Caco-2 (cell line): ENCODE measurements around the gene USP25. TPM values are rescaled to one million over a fixed set of nuclear protein-coding genes. Genes with fewer than 3 reads are reported as not detected.

Experiments used
- BruUV-seq: library from RNA; stranded (reverse); fragments of 400-500 nt; replicated peaks from 2 replicates; lab custom pipeline; 2021; lab: Mats Ljungman, UMichigan
- CTCF ChIA-PET: fragments of 300-600 bp; sonication (Branson Sonifier 250); formaldehyde crosslinking; loops from one replicate; lab custom pipeline; 2022; ENCODE audit warnings: antibody characterized with exemption; lab: Charles Lee
- POLR2A ChIA-PET: fragments of 300-600 bp; sonication (Branson Sonifier 250); formaldehyde crosslinking; loops from one replicate; lab custom pipeline; 2022; ENCODE audit warnings: antibody characterized with exemption; lab: Charles Lee
- DNase-seq, 2 experiments: peaks; one replicate each; pipeline versions ENCODE4 v3.0.0 to v3.0.0-alpha.2; 2020 to 2022
- H3K27me3 ChIP-seq: replicated peaks from 2 replicates; pipeline ENCODE4 v1.6.0; 2011; ENCODE audit warnings: low read length; ENCODE audit not compliant: control insufficient read depth, insufficient read depth
- H3K36me3 ChIP-seq: 2 replicates; pipeline ENCODE4 v1.5.1; 2011; ENCODE audit warnings: low read length; ENCODE audit not compliant: control insufficient read depth, insufficient read depth
- H3K4me1 ChIP-seq: fragments of 250-450 bp; sonication (Bioruptor Pico); 2 replicates; pipeline ENCODE4 v1.5.1; 2020; ENCODE audit warnings: mild to moderate bottlenecking
- H3K4me3 ChIP-seq: 2 replicates; pipeline ENCODE4 v1.5.1; 2011; ENCODE audit warnings: low read depth, mild to moderate bottlenecking, control low read depth, low read length
- H3K9me3 ChIP-seq: fragments of 250-450 bp; sonication (Bioruptor Pico); 2 replicates; pipeline ENCODE4 v1.5.1; 2020; ENCODE audit warnings: mild to moderate bottlenecking, moderate library complexity
- H3K27ac Mint-ChIP-seq: one replicate; pipeline ENCODE4 v1.8.0; 2022; ENCODE audit warnings: mixed read lengths; ENCODE audit not compliant: unreplicated experiment
- H3K27me3 Mint-ChIP-seq: one replicate; pipeline ENCODE4 v1.8.0; 2022; ENCODE audit warnings: mixed read lengths; ENCODE audit not compliant: insufficient read depth, unreplicated experiment
- H3K36me3 Mint-ChIP-seq: one replicate; pipeline ENCODE4 v1.8.0; 2022; ENCODE audit warnings: mild to moderate bottlenecking, mixed read lengths; ENCODE audit not compliant: insufficient read depth, unreplicated experiment
- H3K4me1 Mint-ChIP-seq: one replicate; pipeline ENCODE4 v1.8.0; 2022; ENCODE audit warnings: low read depth, mixed read lengths; ENCODE audit not compliant: unreplicated experiment
- H3K4me3 Mint-ChIP-seq: one replicate; pipeline ENCODE4 v1.8.0; 2022; ENCODE audit warnings: mild to moderate bottlenecking, moderate library complexity, mixed read lengths; ENCODE audit not compliant: unreplicated experiment
- H3K9me3 Mint-ChIP-seq: one replicate; pipeline ENCODE4 v1.8.0; 2022; ENCODE audit warnings: mixed read lengths; ENCODE audit not compliant: unreplicated experiment
- intact Hi-C: fragments of 100-400 bp; cut with micrococcal nuclease; formaldehyde crosslinking; loops from one replicate; pipeline ENCODE4 v1.10.0; 2022; ENCODE audit not compliant: unreplicated experiment
- total RNA-seq: library from RNA; stranded (reverse); gene quantifications from 2 replicates; pipeline ENCODE4 v1.2.3, GENCODE V29; 2022
- TF ChIP-seq, protein P1 (sequence below), 2 experiments: fragments of 200-600 bp in 1 of 2; IDR thresholded peaks; 1 replicate in 1 of 2; 2 replicates in 1 of 2; pipeline versions ENCODE4 v1.5.1 to v1.8.0; 2011 to 2022; ENCODE audit warnings: antibody characterized with exemption in 1 of 2, control low read depth in 1 of 2, inconsistent platforms in 1 of 2, low read depth in 1 of 2, low read length in 1 of 2, mild to moderate bottlenecking in 1 of 2, moderate library complexity in 1 of 2; ENCODE audit not compliant: insufficient read depth in 1 of 2, severe bottlenecking in 1 of 2, unreplicated experiment in 1 of 2

Gene USP25
- total RNA-seq, 1 experiment from 2014 or later: 44.3 TPM

- Mint-ChIP-seq H3K4me3 (no peak overlapping the region), H3K4me1 (no peaks in the 10 kb centered on the region), H3K36me3 (peaks cover 48% of the 10 kb centered on the region), H3K27me3 (no peaks in the 10 kb centered on the region), H3K9me3 (peaks cover 48% of the 10 kb centered on the region), H3K27ac (no peak overlapping the region)
- ChIA-PET CTCF (no interaction called here), POLR2A (no interaction called here)
- Histone ChIP-seq H3K4me1 (no peaks in the 10 kb centered on the region), H3K27me3 (no peaks in the 10 kb centered on the region), H3K4me3 (no peak overlapping the region), H3K9me3 (peaks cover 8% of the 10 kb centered on the region; the same call in 1 of the 2 replicates), H3K36me3 (no peaks in the 10 kb centered on the region)
- no peak for DNase-seq
- intact Hi-C loops: no loop called here
- TF ChIP-seq, protein P1, sequence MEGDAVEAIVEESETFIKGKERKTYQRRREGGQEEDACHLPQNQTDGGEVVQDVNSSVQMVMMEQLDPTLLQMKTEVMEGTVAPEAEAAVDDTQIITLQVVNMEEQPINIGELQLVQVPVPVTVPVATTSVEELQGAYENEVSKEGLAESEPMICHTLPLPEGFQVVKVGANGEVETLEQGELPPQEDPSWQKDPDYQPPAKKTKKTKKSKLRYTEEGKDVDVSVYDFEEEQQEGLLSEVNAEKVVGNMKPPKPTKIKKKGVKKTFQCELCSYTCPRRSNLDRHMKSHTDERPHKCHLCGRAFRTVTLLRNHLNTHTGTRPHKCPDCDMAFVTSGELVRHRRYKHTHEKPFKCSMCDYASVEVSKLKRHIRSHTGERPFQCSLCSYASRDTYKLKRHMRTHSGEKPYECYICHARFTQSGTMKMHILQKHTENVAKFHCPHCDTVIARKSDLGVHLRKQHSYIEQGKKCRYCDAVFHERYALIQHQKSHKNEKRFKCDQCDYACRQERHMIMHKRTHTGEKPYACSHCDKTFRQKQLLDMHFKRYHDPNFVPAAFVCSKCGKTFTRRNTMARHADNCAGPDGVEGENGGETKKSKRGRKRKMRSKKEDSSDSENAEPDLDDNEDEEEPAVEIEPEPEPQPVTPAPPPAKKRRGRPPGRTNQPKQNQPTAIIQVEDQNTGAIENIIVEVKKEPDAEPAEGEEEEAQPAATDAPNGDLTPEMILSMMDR (IDR thresholded peaks at IDR 0.05; ENCODE audit: insufficient read depth in 1 of 2, low read depth in 1 of 2, low read length in 1 of 2, severe bottlenecking in 1 of 2, unreplicated experiment in 1 of 2): no peak
- BruUV-seq: no TSS peak
These were observed 166.7 kb downstream of the USP25 start for GRCh38 chr21:15896501-15896900.

GRCh38 chr21:15904389-15904788 lies 174.6 kb downstream of the USP25 start:
- TF ChIP-seq, protein P1 (IDR thresholded peaks at IDR 0.05; ENCODE audit: insufficient read depth in 1 of 2, low read depth in 1 of 2, low read length in 1 of 2, severe bottlenecking in 1 of 2, unreplicated experiment in 1 of 2): no peak
- H3K4me1 Mint-ChIP-seq: no peaks in the 10 kb centered on the region
- H3K36me3 Mint-ChIP-seq: peaks cover 25% of the 10 kb centered on the region
- no peak for DNase-seq
- ChIA-PET CTCF (no interaction called here), POLR2A (no interaction called here)
- H3K27ac Mint-ChIP-seq: no peak overlapping the region
- no peaks in the 10 kb centered on the region for H3K4me1 ChIP-seq
- H3K36me3 ChIP-seq: no peaks in the 10 kb centered on the region
- intact Hi-C loops: no loop called here
- no TSS peak for BruUV-seq
- H3K4me3 Mint-ChIP-seq: no peak overlapping the region
- peaks cover 2% of the 10 kb centered on the region for H3K27me3 Mint-ChIP-seq
- H3K27me3 ChIP-seq: no peaks in the 10 kb centered on the region
- peaks cover 5% of the 10 kb centered on the region; the same call in 1 of the 2 replicates for H3K9me3 ChIP-seq
- H3K4me3 ChIP-seq: no peak overlapping the region
- H3K9me3 Mint-ChIP-seq: peaks cover 41% of the 10 kb centered on the region

DNA sequence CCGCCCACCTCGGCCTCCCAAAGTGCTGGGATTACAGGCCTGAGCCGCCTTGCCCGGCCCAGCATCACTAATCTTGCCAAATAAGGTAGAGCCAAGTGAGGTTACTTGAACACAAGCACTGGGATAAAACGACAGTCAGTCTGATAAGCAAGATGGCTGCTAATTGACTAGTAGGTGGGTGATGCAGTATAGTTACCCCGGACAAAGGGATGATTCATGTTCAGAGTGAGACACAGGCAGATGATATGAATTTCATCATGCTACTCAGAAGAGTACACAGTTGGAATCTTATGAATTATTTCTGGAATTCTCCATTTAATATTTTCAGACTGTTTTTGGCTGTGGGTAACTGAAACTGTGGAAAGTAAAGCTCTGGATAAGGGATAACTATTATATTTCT lies 178.4 kb downstream of the USP25 start:
- no TSS peak for BruUV-seq
- Mint-ChIP-seq H3K27me3 (no peaks in the 10 kb centered on the region), H3K36me3 (peaks cover 6% of the 10 kb centered on the region), H3K9me3 (peaks cover 3% of the 10 kb centered on the region), H3K4me3 (no peak overlapping the region), H3K27ac (no peak overlapping the region), H3K4me1 (no peaks in the 10 kb centered on the region)
- POLR2A ChIA-PET: no interaction called here
- no peak overlapping the region for H3K4me3 ChIP-seq
- no peaks in the 10 kb centered on the region for H3K27me3 ChIP-seq
- no peaks in the 10 kb centered on the region for H3K4me1 ChIP-seq
- intact Hi-C loops: no loop called here
- H3K36me3 ChIP-seq: no peaks in the 10 kb centered on the region
- DNase-seq: no peak
- CTCF ChIA-PET: no interaction called here
- H3K9me3 ChIP-seq: no peaks in the 10 kb centered on the region
- TF ChIP-seq, protein P1 (IDR thresholded peaks at IDR 0.05; ENCODE audit: insufficient read depth in 1 of 2, low read depth in 1 of 2, low read length in 1 of 2, severe bottlenecking in 1 of 2, unreplicated experiment in 1 of 2): no peak
